Testis (tissue), 2 donors: ENCODE results near the gene HAO2.

Source experiments
- POLR2A ChIP-seq: fragments of 450-650 bp; IDR thresholded peaks from one replicate; pipeline ENCODE4 v1.6.1; 2017; ENCODE audit warnings: antibody characterized with exemption, mild to moderate bottlenecking, moderate library complexity
- TF ChIP-seq, protein P1 (sequence below), 3 experiments: fragments of 450-650 bp in 2 of 3; fragments of 200-600 bp in 1 of 3; sonication (generic) in 1 of 3; IDR thresholded peaks; one replicate each; pipeline ENCODE4 v1.5.1; 2016 to 2019; ENCODE audit warnings: antibody characterized with exemption in 3 of 3, mild to moderate bottlenecking in 2 of 3, moderate library complexity in 1 of 3

DNA sequence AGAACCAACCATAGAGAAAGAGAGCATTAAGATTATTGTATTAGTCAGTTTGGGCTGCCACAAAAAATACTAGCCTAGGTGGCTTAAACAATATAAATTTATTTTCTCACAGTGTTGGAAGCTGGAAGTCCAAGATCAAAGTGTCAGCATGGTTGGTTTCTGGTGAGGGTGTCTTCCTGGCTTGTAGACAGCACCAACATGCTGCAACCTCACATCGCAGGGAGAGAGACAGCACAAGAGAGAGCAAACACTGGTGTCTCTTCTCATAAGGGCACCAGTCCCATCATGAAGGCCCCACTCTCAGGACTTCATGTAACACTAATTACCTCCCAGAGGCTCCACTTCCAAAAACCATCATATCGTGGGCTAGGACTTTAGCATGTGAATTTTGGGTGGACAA, 30.6 kb upstream of the HAO2 start:
- TF ChIP-seq, protein P1, sequence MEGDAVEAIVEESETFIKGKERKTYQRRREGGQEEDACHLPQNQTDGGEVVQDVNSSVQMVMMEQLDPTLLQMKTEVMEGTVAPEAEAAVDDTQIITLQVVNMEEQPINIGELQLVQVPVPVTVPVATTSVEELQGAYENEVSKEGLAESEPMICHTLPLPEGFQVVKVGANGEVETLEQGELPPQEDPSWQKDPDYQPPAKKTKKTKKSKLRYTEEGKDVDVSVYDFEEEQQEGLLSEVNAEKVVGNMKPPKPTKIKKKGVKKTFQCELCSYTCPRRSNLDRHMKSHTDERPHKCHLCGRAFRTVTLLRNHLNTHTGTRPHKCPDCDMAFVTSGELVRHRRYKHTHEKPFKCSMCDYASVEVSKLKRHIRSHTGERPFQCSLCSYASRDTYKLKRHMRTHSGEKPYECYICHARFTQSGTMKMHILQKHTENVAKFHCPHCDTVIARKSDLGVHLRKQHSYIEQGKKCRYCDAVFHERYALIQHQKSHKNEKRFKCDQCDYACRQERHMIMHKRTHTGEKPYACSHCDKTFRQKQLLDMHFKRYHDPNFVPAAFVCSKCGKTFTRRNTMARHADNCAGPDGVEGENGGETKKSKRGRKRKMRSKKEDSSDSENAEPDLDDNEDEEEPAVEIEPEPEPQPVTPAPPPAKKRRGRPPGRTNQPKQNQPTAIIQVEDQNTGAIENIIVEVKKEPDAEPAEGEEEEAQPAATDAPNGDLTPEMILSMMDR (IDR thresholded peaks at IDR 0.05), result no peak
- TF ChIP-seq POLR2A, result no peak
